Measurements from ENCODE around the gene STOX2. TPM values are rescaled to one million over a fixed set of nuclear protein-coding genes. Genes with fewer than 3 reads are reported as not detected.

STOX2 gene
- total and polyA plus RNA-seq, 2 of the 13 experiments (the other 11 are each of a cell fraction or from before 2014, with no cell fraction given) = 0.01 to 0.15 TPM

DNA sequence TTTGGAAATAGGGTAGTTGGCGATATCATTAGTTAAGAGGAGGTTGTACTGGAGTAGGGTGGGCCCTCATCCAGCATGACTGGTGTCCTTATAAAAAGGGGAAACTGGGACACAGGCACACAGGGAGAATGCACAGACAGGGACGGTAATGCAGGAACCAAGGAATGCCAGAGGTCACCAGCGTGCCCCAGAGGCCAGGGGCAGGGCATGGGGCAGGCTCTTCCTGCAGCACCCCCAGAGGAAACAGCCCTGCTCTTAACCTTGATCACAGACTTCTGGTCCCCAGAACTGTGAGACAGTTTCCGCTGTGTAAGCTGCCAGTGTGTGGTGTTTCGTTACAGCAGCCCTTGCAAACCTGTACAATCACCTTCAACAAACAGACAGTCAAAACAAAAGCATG, 15.9 kb upstream of the STOX2 start:
- 57% methylated on average over 2 of the region's 5 CpGs for WGBS (ENCODE audit: low lambda C conversion rate)
- Histone ChIP-seq H2AFZ (ENCODE audit: low read length) (no peak overlapping the region), H3K79me2 (ENCODE audit: insufficient read depth, low read length) (no peaks in the 10 kb centered on the region), H3K36me3 (replicated peaks in 1 of 2; ENCODE audit: control insufficient read depth in 1 of 2, insufficient read depth in 2 of 2, low read length in 2 of 2) (no peaks in the 10 kb centered on the region), H3K27me3 (ENCODE audit: control insufficient read depth in 1 of 2, insufficient read depth in 2 of 2, low read length in 2 of 2) (no peaks in the 10 kb centered on the region; a peak in 1 of 5 replicates), H3K27ac (ENCODE audit: extremely low read length, insufficient read depth, low read length) (no peak overlapping the region), H3K4me1 (ENCODE audit: insufficient read depth, low read length) (no peaks in the 10 kb centered on the region), H4K20me1 (ENCODE audit: insufficient read depth, low read length) (no peaks in the 10 kb centered on the region), H3K4me2 (ENCODE audit: low read depth, low read length) (no peak overlapping the region), H3K9me3 (ENCODE audit: low read length) (no peaks in the 10 kb centered on the region), H3K9ac (ENCODE audit: insufficient read depth, low read depth, low read length) (no peak overlapping the region), H3K4me3 (replicated peaks in 1 of 3; ENCODE audit: insufficient read depth in 1 of 3, low read depth in 2 of 3, low read length in 3 of 3) (no peak overlapping the region)
- no peak for ATAC-seq
- TF ChIP-seq, protein P1, sequence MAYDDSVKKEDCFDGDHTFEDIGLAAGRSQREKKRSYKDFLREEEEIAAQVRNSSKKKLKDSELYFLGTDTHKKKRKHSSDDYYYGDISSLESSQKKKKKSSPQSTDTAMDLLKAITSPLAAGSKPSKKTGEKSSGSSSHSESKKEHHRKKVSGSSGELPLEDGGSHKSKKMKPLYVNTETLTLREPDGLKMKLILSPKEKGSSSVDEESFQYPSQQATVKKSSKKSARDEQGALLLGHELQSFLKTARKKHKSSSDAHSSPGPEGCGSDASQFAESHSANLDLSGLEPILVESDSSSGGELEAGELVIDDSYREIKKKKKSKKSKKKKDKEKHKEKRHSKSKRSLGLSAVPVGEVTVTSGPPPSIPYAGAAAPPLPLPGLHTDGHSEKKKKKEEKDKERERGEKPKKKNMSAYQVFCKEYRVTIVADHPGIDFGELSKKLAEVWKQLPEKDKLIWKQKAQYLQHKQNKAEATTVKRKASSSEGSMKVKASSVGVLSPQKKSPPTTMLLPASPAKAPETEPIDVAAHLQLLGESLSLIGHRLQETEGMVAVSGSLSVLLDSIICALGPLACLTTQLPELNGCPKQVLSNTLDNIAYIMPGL (CRISPR knock-in tag; IDR thresholded peaks at IDR 0.05; ENCODE audit: borderline replicate concordance in 1 of 2, low read depth in 1 of 2) = no peak
- peak; percentile 65; the same call in 1 of the 2 replicates for TF ChIP-seq ZNF12 (CRISPR knock-in tag; IDR thresholded peaks at IDR 0.05)
- intact Hi-C loops (cut with micrococcal nuclease; ENCODE audit: unreplicated experiment) (no loop called here), in situ Hi-C loops (cut with HindIII; ENCODE audit: extremely low pct_ligation_motif_present, low pct_unique_long_range_greater_than_20kb) (no loop called here)
- no TSS peak for BruUV-seq (replicated peaks)
- POLR2A ChIA-PET = no interaction called here
- CTCF ChIA-PET (ENCODE audit: low intra/inter-chr PET ratio, low total read pairs) = no interaction called here
- no peak for FAIRE-seq
- DNase-seq (ENCODE audit: low spot score) = no peak

GRCh38 chr4:183897193-183897592, 7.9 kb upstream of the STOX2 start:
- DNase-seq (ENCODE audit: low spot score) = no peak
- TF ChIP-seq ATF7 (IDR thresholded peaks at IDR 0.05) (no peak), ATF7 (CRISPR knock-in tag; IDR thresholded peaks at IDR 0.05) (no peak), ZNF558 (CRISPR knock-in tag; IDR thresholded peaks at IDR 0.05; ENCODE audit: borderline replicate concordance) (no peak), ZNF574 (CRISPR knock-in tag; IDR thresholded peaks at IDR 0.05) (no peak), SUZ12 (IDR thresholded peaks at IDR 0.05; ENCODE audit: low read depth, low read length) (no peak), PATZ1 (CRISPR knock-in tag; IDR thresholded peaks at IDR 0.05) (no peak), CBFB (CRISPR knock-in tag; IDR thresholded peaks at IDR 0.05) (no peak), MIER2 (CRISPR knock-in tag; IDR thresholded peaks at IDR 0.05) (no peak), ZNF484 (CRISPR knock-in tag; IDR thresholded peaks at IDR 0.05; ENCODE audit: borderline replicate concordance, low read depth) (no peak), SSRP1 (CRISPR knock-in tag; IDR thresholded peaks at IDR 0.05) (no peak), HNRNPL (IDR thresholded peaks at IDR 0.05; ENCODE audit: low read depth, low read length) (no peak)

More at GRCh38 chr4:183897193-183897592, 7.9 kb upstream of the STOX2 start:
- Histone ChIP-seq H3K9me3 (ENCODE audit: low read length) (no peaks in the 10 kb centered on the region), H3K36me3 (replicated peaks in 1 of 2; ENCODE audit: control insufficient read depth in 1 of 2, insufficient read depth in 2 of 2, low read length in 2 of 2) (no peaks in the 10 kb centered on the region), H3K27ac (ENCODE audit: extremely low read length, insufficient read depth, low read length) (no peak overlapping the region), H3K79me2 (ENCODE audit: insufficient read depth, low read length) (no peaks in the 10 kb centered on the region), H3K4me2 (ENCODE audit: low read depth, low read length) (no peak overlapping the region), H2AFZ (ENCODE audit: low read length) (no peak overlapping the region), H4K20me1 (ENCODE audit: insufficient read depth, low read length) (no peaks in the 10 kb centered on the region), H3K27me3 (ENCODE audit: control insufficient read depth in 1 of 2, insufficient read depth in 2 of 2, low read length in 2 of 2) (no peaks in the 10 kb centered on the region), H3K4me1 (ENCODE audit: insufficient read depth, low read length) (no peaks in the 10 kb centered on the region), H3K4me3 (replicated peaks in 1 of 3; ENCODE audit: insufficient read depth in 1 of 3, low read depth in 2 of 3, low read length in 3 of 3) (no peak overlapping the region), H3K9ac (ENCODE audit: insufficient read depth, low read depth, low read length) (no peak overlapping the region)
- ChIA-PET POLR2A (no interaction called here), CTCF (ENCODE audit: low intra/inter-chr PET ratio, low total read pairs) (no interaction called here)
- in situ Hi-C loops (cut with HindIII; ENCODE audit: extremely low pct_ligation_motif_present, low pct_unique_long_range_greater_than_20kb) = no loop called here
- no peak for FAIRE-seq
- intact Hi-C loops (cut with micrococcal nuclease; ENCODE audit: unreplicated experiment) = no loop called here
- no TSS peak for BruUV-seq (replicated peaks)
- ATAC-seq = no peak
- WGBS (ENCODE audit: low lambda C conversion rate) = 33% methylated on average over 3 of the region's 3 CpGs
